DND-41 (cell line): ENCODE data around the gene TTC29.

ENCODE experiments used
- EZH2 ChIP-seq: IDR thresholded peaks from 3 replicates; pipeline ENCODE4 v1.6.1; 2012; ENCODE audit warnings: borderline replicate concordance, low read depth, mild to moderate bottlenecking, moderate library complexity, low read length, inconsistent platforms; ENCODE audit not compliant: severe bottlenecking
- TF ChIP-seq, protein P1 (sequence below): IDR thresholded peaks from 2 replicates; pipeline ENCODE4 v1.5.1; 2012; ENCODE audit warnings: borderline replicate concordance, low read length, moderate library complexity, mild to moderate bottlenecking; ENCODE audit not compliant: poor library complexity, severe bottlenecking; ENCODE audit errors: extremely low read depth

DNA sequence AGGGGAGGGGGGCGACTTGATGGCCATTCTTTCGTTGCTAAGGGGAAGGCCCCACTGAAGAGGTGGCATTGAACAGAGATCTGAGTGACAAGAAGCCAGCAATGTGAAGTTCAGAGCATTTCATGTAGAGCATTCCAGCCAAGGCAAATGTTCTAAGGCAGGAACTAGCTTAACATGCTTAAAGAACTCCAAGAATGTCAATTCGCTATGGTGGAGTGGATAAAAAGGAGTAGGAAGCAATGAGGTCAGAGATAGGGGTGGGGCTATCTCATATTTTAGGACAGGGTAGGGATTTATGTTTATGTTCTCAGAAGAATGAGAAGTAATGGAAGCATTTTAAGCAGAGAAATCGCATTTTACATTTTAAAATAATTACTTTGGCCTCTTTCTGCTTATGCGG lies 130.9 kb downstream of the TTC29 start:
- TF ChIP-seq, protein P1, sequence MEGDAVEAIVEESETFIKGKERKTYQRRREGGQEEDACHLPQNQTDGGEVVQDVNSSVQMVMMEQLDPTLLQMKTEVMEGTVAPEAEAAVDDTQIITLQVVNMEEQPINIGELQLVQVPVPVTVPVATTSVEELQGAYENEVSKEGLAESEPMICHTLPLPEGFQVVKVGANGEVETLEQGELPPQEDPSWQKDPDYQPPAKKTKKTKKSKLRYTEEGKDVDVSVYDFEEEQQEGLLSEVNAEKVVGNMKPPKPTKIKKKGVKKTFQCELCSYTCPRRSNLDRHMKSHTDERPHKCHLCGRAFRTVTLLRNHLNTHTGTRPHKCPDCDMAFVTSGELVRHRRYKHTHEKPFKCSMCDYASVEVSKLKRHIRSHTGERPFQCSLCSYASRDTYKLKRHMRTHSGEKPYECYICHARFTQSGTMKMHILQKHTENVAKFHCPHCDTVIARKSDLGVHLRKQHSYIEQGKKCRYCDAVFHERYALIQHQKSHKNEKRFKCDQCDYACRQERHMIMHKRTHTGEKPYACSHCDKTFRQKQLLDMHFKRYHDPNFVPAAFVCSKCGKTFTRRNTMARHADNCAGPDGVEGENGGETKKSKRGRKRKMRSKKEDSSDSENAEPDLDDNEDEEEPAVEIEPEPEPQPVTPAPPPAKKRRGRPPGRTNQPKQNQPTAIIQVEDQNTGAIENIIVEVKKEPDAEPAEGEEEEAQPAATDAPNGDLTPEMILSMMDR, result no peak
- no peak for TF ChIP-seq EZH2
